ENCODE data around the gene FBXL12.
"Not testable (repeated sequence)": the region's sequence is repeated elsewhere in the genome, so short reads cannot be mapped to it uniquely, and the experiment has no call there.

FBXL12 gene

DNA sequence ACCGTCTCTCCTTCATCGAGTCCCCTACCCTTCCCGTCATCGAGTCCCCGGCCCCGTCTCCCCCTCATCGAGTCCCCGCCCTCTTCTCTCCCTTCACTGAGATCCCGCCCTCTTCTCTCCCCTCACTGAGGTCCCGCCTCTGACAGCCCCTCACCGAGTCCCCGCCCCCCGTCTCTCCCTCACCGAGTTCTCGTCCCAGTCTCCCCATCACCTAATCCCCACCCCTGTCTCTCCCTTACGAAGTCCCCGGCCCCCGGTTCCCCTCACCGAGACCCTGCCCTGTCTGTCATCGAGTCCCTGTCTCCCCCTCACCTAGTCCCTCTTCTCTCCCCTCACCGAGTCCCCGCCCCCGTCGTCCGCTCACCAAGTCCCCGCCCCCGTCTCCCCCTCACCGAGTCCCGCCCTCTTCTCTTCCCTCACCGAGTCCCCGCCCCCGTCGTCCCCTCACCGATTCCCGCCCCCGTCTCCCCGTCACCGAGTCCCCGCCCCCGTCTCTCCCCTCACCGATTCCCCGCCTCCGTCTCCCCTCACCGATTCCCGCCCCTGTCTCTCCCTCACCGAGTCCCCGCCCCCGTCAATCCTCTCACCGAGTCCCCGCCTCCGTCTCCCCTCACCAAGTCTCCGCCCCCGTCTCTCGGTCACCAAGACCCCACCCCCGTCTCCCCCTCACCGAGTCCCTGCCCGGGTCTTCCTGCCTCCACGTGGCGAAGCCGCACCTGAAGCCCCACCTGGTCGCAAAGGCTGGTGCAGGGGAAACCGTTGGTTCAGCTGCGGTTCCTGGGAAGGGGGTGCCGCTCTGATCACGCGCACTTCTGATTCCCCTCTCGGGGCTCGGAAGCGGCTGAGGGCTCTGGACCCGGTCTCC is 26.4 kb downstream of the FBXL12 start:
- H3K27ac ChIP-seq = peak overlapping the region; percentile 42
- peak; percentile 85 for DNase-seq
- no peaks in the 10 kb centered on the region for H3K27me3 ChIP-seq (replicated peaks)
- H3K4me3 ChIP-seq (ENCODE audit: low read depth, low read length) = peak overlapping the region; percentile 75
- in situ Hi-C loops (cut with HindIII; ENCODE audit: low pct_ligation_motif_present, low sequenced_read_pairs) = no loop called here
- H3K36me3 ChIP-seq (replicated peaks) = no peaks in the 10 kb centered on the region
- TF ChIP-seq CTCF (IDR thresholded peaks at IDR 0.05; ENCODE audit: low read depth, low read length, missing control alignments) = no peak

- Histone ChIP-seq H3K27me3 (replicated peaks) (no peaks in the 10 kb centered on the region), H3K36me3 (replicated peaks) (no peaks in the 10 kb centered on the region), H3K27ac (peak overlapping the region; percentile 37), H3K4me3 (ENCODE audit: low read depth, low read length) (peak overlapping the region; percentile 68)
- peak; percentile 96 for DNase-seq
- no peak for TF ChIP-seq CTCF (IDR thresholded peaks at IDR 0.05; ENCODE audit: low read depth, low read length, missing control alignments)
- in situ Hi-C loops (cut with HindIII; ENCODE audit: low pct_ligation_motif_present, low sequenced_read_pairs) = no loop called here
Observed at GRCh38 chr19:9791552-9792205, 27.2 kb downstream of the FBXL12 start.

DNA sequence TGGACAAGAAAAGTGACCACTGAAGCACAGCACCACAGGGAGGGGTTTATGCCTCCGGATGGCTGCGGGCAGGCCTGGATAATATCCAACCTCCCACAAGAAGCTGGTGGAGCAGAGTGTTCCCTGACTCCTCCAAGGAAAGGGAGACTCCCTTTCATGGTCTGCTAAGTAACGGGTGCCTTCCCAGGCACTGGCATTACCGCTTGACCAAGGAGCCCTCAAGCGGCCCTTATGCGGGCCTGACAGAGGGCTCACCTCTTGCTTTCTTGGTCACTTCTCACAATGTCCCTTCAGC is 27.9 kb downstream of the FBXL12 start:
- H3K36me3 ChIP-seq (replicated peaks); H3K27ac ChIP-seq; DNase-seq; H3K27me3 ChIP-seq (replicated peaks); in situ Hi-C loops (cut with HindIII; ENCODE audit: low pct_ligation_motif_present, low sequenced_read_pairs); H3K4me3 ChIP-seq (ENCODE audit: low read depth, low read length): not testable (repeated sequence)

- H3K4me3 ChIP-seq (ENCODE audit: low read depth, low read length); H3K27ac ChIP-seq; in situ Hi-C loops (cut with HindIII; ENCODE audit: low pct_ligation_motif_present, low sequenced_read_pairs); H3K27me3 ChIP-seq (replicated peaks); DNase-seq; H3K36me3 ChIP-seq (replicated peaks): not testable (repeated sequence)
Observed at GRCh38 chr19:9789579-9789978, 29.3 kb downstream of the FBXL12 start.

DNA sequence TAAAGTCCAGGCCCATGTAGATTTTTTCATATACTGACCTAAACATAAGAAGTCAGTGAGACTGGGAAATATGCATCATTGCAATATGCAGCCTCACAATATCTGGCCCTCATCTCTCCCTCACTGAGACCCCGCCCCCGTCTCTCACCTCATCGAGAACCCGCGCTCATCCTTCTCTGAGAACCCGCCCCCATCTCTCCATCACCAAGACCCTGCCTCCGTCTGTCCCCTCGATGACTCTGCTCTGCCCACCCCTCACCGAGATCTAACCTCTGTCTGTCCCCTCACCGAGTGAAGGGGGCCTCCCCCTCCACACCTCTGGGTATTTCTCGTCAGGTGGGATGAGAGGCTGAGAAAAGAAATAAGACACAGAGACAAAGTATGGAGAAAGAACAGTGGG is 29.8 kb downstream of the FBXL12 start:
- H3K27me3 ChIP-seq (replicated peaks) = no peaks in the 10 kb centered on the region
- no peak for DNase-seq
- no peak for TF ChIP-seq CTCF (IDR thresholded peaks at IDR 0.05; ENCODE audit: low read depth, low read length, missing control alignments)
- no peak overlapping the region for H3K4me3 ChIP-seq (ENCODE audit: low read depth, low read length)
- in situ Hi-C loops (cut with HindIII; ENCODE audit: low pct_ligation_motif_present, low sequenced_read_pairs) = no loop called here
- no peak overlapping the region for H3K27ac ChIP-seq
- no peaks in the 10 kb centered on the region for H3K36me3 ChIP-seq (replicated peaks)

- H3K27me3 ChIP-seq (replicated peaks) = not testable (repeated sequence)
Observed at GRCh38 chr19:9788604-9789003, 30.3 kb downstream of the FBXL12 start.

DNA sequence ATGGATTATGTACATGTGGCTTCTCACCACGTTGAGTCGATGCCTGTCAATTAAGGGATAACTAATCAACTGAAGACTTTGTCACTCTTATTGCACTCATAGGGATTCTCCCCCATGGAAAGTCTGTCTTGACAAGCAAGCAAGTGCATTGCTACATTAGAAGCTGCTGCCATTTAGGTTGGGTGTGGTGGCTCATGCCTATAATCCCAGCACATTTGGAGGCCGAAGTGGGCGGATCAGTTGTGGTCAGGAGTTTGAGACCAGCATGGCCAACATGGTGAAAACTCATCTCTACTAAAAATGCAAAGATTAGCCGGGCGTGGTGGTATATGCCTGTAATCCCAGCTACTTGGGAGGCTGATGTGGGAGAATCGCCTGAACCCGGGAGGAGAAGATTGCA is 32.1 kb downstream of the FBXL12 start:
- in situ Hi-C loops (cut with HindIII; ENCODE audit: low pct_ligation_motif_present, low sequenced_read_pairs) = no loop called here
- no peak overlapping the region for H3K27ac ChIP-seq
- no peak for TF ChIP-seq CTCF (IDR thresholded peaks at IDR 0.05; ENCODE audit: low read depth, low read length, missing control alignments)
- no peak for DNase-seq
- no peak overlapping the region for H3K4me3 ChIP-seq (ENCODE audit: low read depth, low read length)
- no peaks in the 10 kb centered on the region for H3K36me3 ChIP-seq (replicated peaks)
- H3K27me3 ChIP-seq (replicated peaks) = no peaks in the 10 kb centered on the region

More at GRCh38 chr19:9788604-9789003, 30.3 kb downstream of the FBXL12 start:
- H3K4me3 ChIP-seq (ENCODE audit: low read depth, low read length); H3K27ac ChIP-seq; in situ Hi-C loops (cut with HindIII; ENCODE audit: low pct_ligation_motif_present, low sequenced_read_pairs); DNase-seq; H3K36me3 ChIP-seq (replicated peaks): not testable (repeated sequence)

Data from brain microvascular endothelial cell (primary cell).